Endothelial cell of hepatic sinusoid (primary cell): Measurements from ENCODE around the gene MMP1.

Source experiments
- in situ Hi-C: cut with HindIII; loops from 2 replicates; pipeline ENCODE4 v1.10.0; 2017; ENCODE audit warnings: low sequenced_read_pairs

MMP1 gene

GRCh38 chr11:102798012-102798746, at the start of gene MMP1:
MMP1 (minus strand) TSS chr11:102798160; CDS start chr11:102798092, 68 bp downstream.
- in situ Hi-C loops, result no loop called here

DNA sequence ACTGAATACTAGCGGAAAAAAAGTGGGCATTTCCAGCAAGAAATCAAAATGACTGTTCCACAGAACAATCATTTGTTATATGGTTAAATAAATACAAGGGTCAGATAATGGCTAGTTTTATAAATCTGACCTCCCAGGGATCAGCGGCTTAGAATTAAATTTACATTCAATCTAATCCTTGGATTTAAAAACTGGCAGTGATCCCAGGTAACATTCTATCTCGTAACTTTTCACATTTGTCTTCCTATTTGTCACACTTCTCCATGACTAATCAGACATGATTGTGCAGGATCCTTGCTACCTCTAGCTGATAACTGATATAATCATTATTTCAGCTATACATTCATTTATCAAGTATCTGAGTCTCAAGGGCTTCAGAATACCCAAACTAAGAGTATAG, 48.3 kb upstream of the MMP1 start:
- in situ Hi-C loops, result no loop called here

DNA sequence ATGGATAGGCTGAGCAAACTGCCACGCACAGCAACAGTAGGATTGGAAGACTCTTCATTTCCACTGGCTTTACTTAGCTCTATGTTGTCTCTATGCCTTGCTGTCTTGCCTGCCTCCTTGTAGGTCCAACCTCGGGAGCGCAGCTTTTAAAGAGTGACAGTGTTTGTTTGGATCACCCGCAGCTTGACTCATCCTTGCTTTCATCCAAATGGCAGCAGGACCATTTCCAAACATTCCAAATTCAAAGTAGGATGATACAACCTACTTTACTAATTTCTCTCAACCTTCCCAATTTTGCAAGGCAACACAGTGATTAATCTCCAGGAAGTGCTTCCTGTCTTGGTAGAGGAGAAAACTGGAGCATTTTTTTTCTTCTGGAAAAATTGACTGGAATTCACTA, 45.5 kb upstream of the MMP1 start, which contains the start of gene MMP3:
Gene MMP3 (minus strand): TSS at position 121 of the 400 bp plus-strand sequence. CDS start 63 bp downstream, at position 58.
- in situ Hi-C loops, result no loop called here

- in situ Hi-C loops, result no loop called here
Observed at GRCh38 chr11:102842930-102843329, 45.0 kb upstream of the MMP1 start.

- in situ Hi-C loops, result no loop called here
Observed at GRCh38 chr11:102840018-102840417, 42.1 kb upstream of the MMP1 start.

- in situ Hi-C loops, result no loop called here
Observed at GRCh38 chr11:102837646-102838045, 39.7 kb upstream of the MMP1 start.

DNA sequence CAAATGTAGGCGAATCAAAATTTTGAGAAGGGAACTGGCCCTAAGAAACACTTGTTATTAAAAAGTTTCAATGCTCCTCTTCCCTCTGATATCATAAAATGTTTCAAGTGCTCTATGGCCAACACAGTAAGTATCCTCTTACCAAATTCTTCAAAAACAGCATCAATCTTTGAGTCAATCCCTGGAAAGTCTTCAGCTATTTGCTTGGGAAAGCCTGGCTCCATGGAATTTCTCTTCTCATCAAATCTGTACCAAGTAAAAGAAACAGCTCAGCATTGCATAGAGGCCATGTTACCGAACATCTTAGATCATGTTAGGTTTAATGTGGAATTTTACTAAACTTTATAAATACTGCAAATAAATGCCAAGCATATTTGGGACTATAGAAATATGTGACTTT, 39.2 kb upstream of the MMP1 start:
- in situ Hi-C loops, result no loop called here

DNA sequence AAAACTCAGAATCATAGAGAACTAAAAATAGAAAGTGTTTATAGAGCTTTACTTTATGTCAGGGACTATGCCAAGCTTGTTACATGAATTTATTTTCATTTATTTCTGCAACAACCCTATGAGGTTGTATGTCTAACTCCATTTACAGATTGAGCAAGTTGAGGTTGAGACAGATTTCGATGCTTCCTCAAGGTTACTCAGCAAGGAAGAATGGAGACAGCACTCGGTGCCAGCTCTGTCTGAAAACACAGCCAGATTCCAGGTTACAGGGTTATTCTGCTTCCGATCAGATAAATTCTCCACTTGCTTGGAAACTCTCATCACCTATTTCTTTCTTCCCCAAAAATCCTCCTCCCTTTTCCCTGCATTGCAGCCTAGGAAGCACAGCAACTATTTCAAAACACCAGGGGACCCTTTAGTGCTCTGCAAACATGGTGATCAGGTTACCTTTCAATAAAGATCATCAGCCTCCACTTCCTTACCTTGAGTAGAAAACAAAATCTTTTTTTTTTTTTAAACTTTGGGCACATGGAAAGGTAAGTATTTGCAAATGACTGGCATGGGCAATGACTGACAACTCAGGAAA, 38.4 kb upstream of the MMP1 start:
- in situ Hi-C loops, result no loop called here

- in situ Hi-C loops, result no loop called here
Observed at GRCh38 chr11:102833731-102834130, 35.8 kb upstream of the MMP1 start.

GRCh38 chr11:102832612-102833011, 34.7 kb upstream of the MMP1 start:
- in situ Hi-C loops, result no loop called here

- in situ Hi-C loops, result no loop called here
Observed at GRCh38 chr11:102831489-102832440, 33.8 kb upstream of the MMP1 start.

DNA sequence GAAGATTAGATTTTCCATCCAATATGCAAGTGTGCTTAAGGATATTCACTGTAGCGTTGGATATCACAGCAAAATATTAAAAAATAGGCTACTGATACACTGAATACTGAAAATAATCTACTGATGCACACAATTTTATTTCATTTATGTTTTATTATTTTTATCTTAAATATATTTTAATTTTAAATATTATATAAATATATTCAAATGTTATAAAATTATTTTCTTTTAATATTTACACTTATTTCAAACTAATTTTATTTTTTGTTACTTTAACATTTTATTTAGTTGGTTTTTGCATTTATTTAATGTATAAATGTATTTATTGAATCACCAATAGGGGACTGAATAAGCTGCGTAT, 33.1 kb upstream of the MMP1 start:
- in situ Hi-C loops, result no loop called here

- in situ Hi-C loops, result no loop called here
Observed at GRCh38 chr11:102830001-102830727, 32.2 kb upstream of the MMP1 start.

DNA sequence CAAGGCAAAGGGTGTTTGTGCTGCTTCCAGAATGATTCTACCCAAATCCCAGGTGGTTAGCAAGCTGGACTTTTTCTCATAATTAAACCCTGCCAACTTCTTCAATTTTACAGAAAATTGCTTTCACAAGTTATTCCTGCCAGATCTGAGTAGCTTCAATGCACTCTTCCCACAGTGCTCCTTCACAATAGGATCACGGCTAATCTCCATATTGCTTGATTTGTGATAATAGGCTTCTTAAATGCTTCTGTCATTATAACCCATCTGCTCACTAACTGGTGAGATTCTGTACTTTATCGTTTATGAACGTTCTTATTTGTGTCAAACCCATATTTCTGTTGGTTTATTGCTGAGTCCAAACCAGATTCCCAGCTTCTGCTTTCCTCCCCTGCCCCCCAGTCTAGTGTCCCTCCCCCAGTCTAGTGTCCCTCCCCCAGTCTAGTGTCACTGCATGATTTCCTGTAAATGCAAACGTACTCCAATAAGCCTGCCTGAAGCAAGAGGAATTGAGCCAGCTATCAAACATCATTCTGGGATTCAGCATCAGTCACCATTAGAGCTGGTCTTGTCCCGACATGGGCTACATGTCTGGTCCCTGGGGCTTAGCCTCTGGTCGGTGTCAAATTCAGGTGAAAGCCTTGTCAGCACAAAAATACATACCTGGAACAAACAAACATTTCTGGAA, 31.5 kb upstream of the MMP1 start:
- in situ Hi-C loops, result no loop called here

GRCh38 chr11:102824556-102824955, 26.6 kb upstream of the MMP1 start:
- in situ Hi-C loops, result loop anchor here (5.0 kb wide), 1 partner anchor 42 kb away; the partner anchor contains the start of gene MMP10

DNA sequence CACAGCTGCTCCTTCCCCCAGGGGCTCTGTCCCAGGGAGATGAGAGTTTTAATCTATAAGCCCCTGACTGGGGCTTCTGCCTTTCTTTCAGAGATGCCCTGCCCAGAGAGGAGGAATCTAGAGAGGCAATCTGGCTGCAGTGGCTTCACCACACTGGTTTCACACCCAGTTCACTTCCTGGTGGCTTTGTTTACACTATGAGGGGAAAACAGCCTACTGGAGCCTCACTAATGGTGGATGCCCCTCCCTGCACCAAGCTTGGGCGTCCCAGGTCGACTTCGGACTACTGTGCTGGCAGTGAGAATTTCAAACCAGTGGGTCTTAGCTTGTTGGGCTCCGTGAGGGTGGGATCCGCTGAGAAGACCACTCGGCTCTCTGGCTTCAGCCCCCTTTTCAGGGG, 21.5 kb upstream of the MMP1 start:
- in situ Hi-C loops, result no loop called here

GRCh38 chr11:102813484-102813883, 15.5 kb upstream of the MMP1 start:
- in situ Hi-C loops, result no loop called here

- in situ Hi-C loops, result no loop called here
Observed at GRCh38 chr11:102812188-102812587, 14.2 kb upstream of the MMP1 start.

GRCh38 chr11:102810950-102811660, 13.1 kb upstream of the MMP1 start:
- in situ Hi-C loops, result no loop called here

DNA sequence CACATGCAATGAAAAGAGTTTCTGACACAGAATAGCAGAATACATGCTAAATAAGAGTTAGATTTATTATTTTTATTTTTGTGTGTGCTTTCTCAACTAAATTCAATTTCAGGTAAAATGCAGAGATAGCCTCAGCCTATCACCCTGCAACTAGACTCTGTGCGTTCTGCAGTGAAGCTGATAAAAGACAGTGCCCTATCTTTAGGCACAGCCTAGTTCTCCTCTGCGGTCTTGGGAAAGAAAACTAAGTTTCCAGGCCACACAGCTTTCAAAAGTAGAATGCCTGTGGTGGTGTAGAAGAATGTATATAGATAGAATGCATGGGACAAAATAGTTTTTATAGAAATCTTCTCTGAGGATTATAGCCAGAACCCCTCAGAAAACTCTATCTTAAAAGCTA, 12.0 kb upstream of the MMP1 start:
- in situ Hi-C loops, result no loop called here
